ENCODE data around the gene LEF1. TPM values are rescaled to one million over a fixed set of nuclear protein-coding genes. Genes with fewer than 3 reads are reported as not detected.
A peak's percentile ranks its signal among the peaks of the same experiment; 100 is the strongest.

Gene LEF1
- total RNA-seq, 6 donors from 2014 or later, result 3.3 to 10.0 (median 5.6) TPM

- no peak overlapping the region for H3K4me3 ChIP-seq
- no peaks in the 10 kb centered on the region for H3K36me3 ChIP-seq
- DNase-seq (no peak), ATAC-seq (ENCODE audit: low FRiP score in 2 of 2) (no peak)
- 90 to 91% methylated on average over 5 of the region's 5 CpGs for WGBS, 2 donors
- TF ChIP-seq POLR2A (IDR thresholded peaks at IDR 0.05), result no peak
- TF ChIP-seq CTCF (IDR thresholded peaks at IDR 0.05), result no peak
- TF ChIP-seq POLR2AphosphoS5 (IDR thresholded peaks at IDR 0.05), result no peak
- TF ChIP-seq EP300 (IDR thresholded peaks at IDR 0.05), result no peak
- no peak overlapping the region for H3K27ac ChIP-seq
- no peaks in the 10 kb centered on the region for H3K4me1 ChIP-seq
- no peaks in the 10 kb centered on the region for H3K9me3 ChIP-seq
- no peaks in the 10 kb centered on the region for H3K27me3 ChIP-seq
Measured at GRCh38 chr4:108103099-108103862, 65.5 kb downstream of the LEF1 start.

GRCh38 chr4:108100827-108101226, 67.9 kb downstream of the LEF1 start:
- Histone ChIP-seq H3K4me1 (no peaks in the 10 kb centered on the region), H3K27ac (no peak overlapping the region), H3K27me3 (no peaks in the 10 kb centered on the region), H3K9me3 (no peaks in the 10 kb centered on the region), H3K4me3 (no peak overlapping the region), H3K36me3 (no peaks in the 10 kb centered on the region)
- TF ChIP-seq POLR2A (IDR thresholded peaks at IDR 0.05) (no peak), POLR2AphosphoS5 (IDR thresholded peaks at IDR 0.05) (no peak), CTCF (IDR thresholded peaks at IDR 0.05) (no peak), EP300 (IDR thresholded peaks at IDR 0.05) (no peak)
- no peak for ATAC-seq (ENCODE audit: low FRiP score in 2 of 2)
- WGBS, 2 donors, result 47 to 51% methylated on average over 1 of the region's 1 CpG
- DNase-seq, result no peak

GRCh38 chr4:108099838-108100237, 68.9 kb downstream of the LEF1 start:
- no peak for ATAC-seq (ENCODE audit: low FRiP score in 2 of 2)

GRCh38 chr4:108097990-108098553, 70.7 kb downstream of the LEF1 start:
- DNase-seq (no peak), ATAC-seq (ENCODE audit: low FRiP score in 2 of 2) (peak in 1 of 2 donors; percentile 22)
- no peaks in the 10 kb centered on the region for H3K27me3 ChIP-seq
- H3K36me3 ChIP-seq, result no peaks in the 10 kb centered on the region
- WGBS, 2 donors, result 92% methylated on average over 5 of the region's 5 CpGs
- no peaks in the 10 kb centered on the region for H3K4me1 ChIP-seq
- H3K4me3 ChIP-seq, result no peak overlapping the region
- TF ChIP-seq CTCF (IDR thresholded peaks at IDR 0.05) (no peak), POLR2AphosphoS5 (IDR thresholded peaks at IDR 0.05) (no peak), EP300 (IDR thresholded peaks at IDR 0.05) (no peak), POLR2A (IDR thresholded peaks at IDR 0.05) (no peak)
- no peaks in the 10 kb centered on the region for H3K9me3 ChIP-seq
- no peak overlapping the region for H3K27ac ChIP-seq

More at GRCh38 chr4:108099838-108100237, 68.9 kb downstream of the LEF1 start:
- Histone ChIP-seq H3K9me3 (no peaks in the 10 kb centered on the region), H3K27me3 (no peaks in the 10 kb centered on the region), H3K36me3 (no peaks in the 10 kb centered on the region), H3K27ac (no peak overlapping the region), H3K4me1 (no peaks in the 10 kb centered on the region), H3K4me3 (no peak overlapping the region)
- 87 to 93% methylated on average over 1 of the region's 1 CpG for WGBS, 2 donors
- TF ChIP-seq EP300 (IDR thresholded peaks at IDR 0.05), result no peak
- no peak for TF ChIP-seq POLR2A (IDR thresholded peaks at IDR 0.05)
- TF ChIP-seq CTCF (IDR thresholded peaks at IDR 0.05), result no peak
- DNase-seq, result no peak
